GM08714 (cell line): Measurements from ENCODE around the gene CBFA2T3.
"Not testable (repeated sequence)": the region's sequence is repeated elsewhere in the genome, so short reads cannot be mapped to it uniquely, and the experiment has no call there.

Source experiments
- H3K4me3 ChIP-seq: fragments of 200-500 bp; sonication (Bioruptor generic); 2 replicates; pipeline ENCODE4 v1.5.1; 2014; ENCODE audit warnings: mild to moderate bottlenecking, low read length, inconsistent platforms
- ZNF274 ChIP-seq: IDR thresholded peaks from 2 replicates; pipeline ENCODE4 v1.6.1; 2012; ENCODE audit warnings: mild to moderate bottlenecking, low read depth, low read length

The CBFA2T3 gene

GRCh38 chr16:88920618-88921590, 56.1 kb downstream of the CBFA2T3 start:
- no peak for TF ChIP-seq ZNF274
- H3K4me3 ChIP-seq = no peak overlapping the region

GRCh38 chr16:88919936-88920335, 57.1 kb downstream of the CBFA2T3 start:
- TF ChIP-seq ZNF274 = no peak
- H3K4me3 ChIP-seq = no peak overlapping the region

- H3K4me3 ChIP-seq = not testable (repeated sequence)
These were observed 58.1 kb downstream of the CBFA2T3 start for GRCh38 chr16:88918896-88919295.

GRCh38 chr16:88917915-88918627, 58.9 kb downstream of the CBFA2T3 start:
- TF ChIP-seq ZNF274 = no peak
- H3K4me3 ChIP-seq = no peak overlapping the region

- no peak overlapping the region for H3K4me3 ChIP-seq
- TF ChIP-seq ZNF274 = no peak
These were observed 59.7 kb downstream of the CBFA2T3 start for GRCh38 chr16:88917146-88917914.

GRCh38 chr16:88915639-88916327, 61.2 kb downstream of the CBFA2T3 start:
- TF ChIP-seq ZNF274 = no peak

GRCh38 chr16:88914750-88915368, 62.1 kb downstream of the CBFA2T3 start:
- H3K4me3 ChIP-seq = no peak overlapping the region
- TF ChIP-seq ZNF274 = no peak

More at GRCh38 chr16:88915639-88916327, 61.2 kb downstream of the CBFA2T3 start:
- no peak overlapping the region for H3K4me3 ChIP-seq

- no peak overlapping the region for H3K4me3 ChIP-seq
- no peak for TF ChIP-seq ZNF274
These were observed 63.1 kb downstream of the CBFA2T3 start for GRCh38 chr16:88913870-88914269.

- TF ChIP-seq ZNF274 = no peak
- H3K4me3 ChIP-seq = no peak overlapping the region
These were observed 63.9 kb downstream of the CBFA2T3 start for GRCh38 chr16:88913001-88913612.

GRCh38 chr16:88912556-88912955, 64.5 kb downstream of the CBFA2T3 start:
- H3K4me3 ChIP-seq = no peak overlapping the region
- TF ChIP-seq ZNF274 = no peak

- TF ChIP-seq ZNF274 = no peak
These were observed 65.1 kb downstream of the CBFA2T3 start for GRCh38 chr16:88911946-88912310.

GRCh38 chr16:88911136-88911945, 65.7 kb downstream of the CBFA2T3 start:
- H3K4me3 ChIP-seq = no peak overlapping the region
- TF ChIP-seq ZNF274 = no peak

More at GRCh38 chr16:88911946-88912310, 65.1 kb downstream of the CBFA2T3 start:
- no peak overlapping the region for H3K4me3 ChIP-seq
